WTC11 (cell line): ENCODE results near the gene RAB40B. TPM values are rescaled to one million over a fixed set of nuclear protein-coding genes. Genes with fewer than 3 reads are reported as not detected.

ENCODE experiments used
- ATAC-seq: fragments of 200-7000 bp; cut with Tn5 transposase; 2 replicates; pipeline ENCODE4 v1.10.0; 2021; ENCODE audit warnings: mild to moderate bottlenecking, moderate library complexity
- CTCF ChIA-PET: fragments of 300-600 bp; sonication (Branson Sonifier 250); formaldehyde crosslinking; loops from one replicate; lab custom pipeline; 2021; ENCODE audit warnings: antibody characterized with exemption; lab: Charles Lee
- POLR2A ChIA-PET: fragments of 350-600 bp; sonication (Branson Sonifier 250); formaldehyde crosslinking; loops from one replicate; lab custom pipeline; 2021; ENCODE audit warnings: antibody characterized with exemption; lab: Charles Lee
- DNase-seq: peaks from one replicate; pipeline ENCODE4 v3.0.0; 2021; ENCODE audit warnings: low spot score
- H3K27ac Mint-ChIP-seq: 2 replicates; pipeline ENCODE4 v1.8.0; 2021; ENCODE audit warnings: mixed read lengths
- H3K27me3 Mint-ChIP-seq: 2 replicates; pipeline ENCODE4 v1.8.0; 2021; ENCODE audit warnings: low read depth, mild to moderate bottlenecking, moderate library complexity, mixed read lengths
- H3K36me3 Mint-ChIP-seq: 2 replicates; pipeline ENCODE4 v1.8.0; 2021; ENCODE audit warnings: mixed read lengths
- H3K4me1 Mint-ChIP-seq: 2 replicates; pipeline ENCODE4 v1.8.0; 2022; ENCODE audit warnings: mixed read lengths
- H3K4me3 Mint-ChIP-seq: 2 replicates; pipeline ENCODE4 v1.8.0; 2021; ENCODE audit warnings: mild to moderate bottlenecking, moderate library complexity, mixed read lengths
- H3K9me3 Mint-ChIP-seq: 2 replicates; pipeline ENCODE4 v1.8.0; 2021; ENCODE audit warnings: mixed read lengths
- CDX4 ChIP-seq: fragments of 250-450 bp; sonication (Bioruptor Pico); IDR thresholded peaks from 2 replicates; pipeline ENCODE4 v1.9.0; 2021; ENCODE audit warnings: moderate library complexity, mild to moderate bottlenecking, inconsistent platforms, borderline replicate concordance
- CTCF ChIP-seq: fragments of 200-600 bp; IDR thresholded peaks from 2 replicates; pipeline ENCODE4 v1.8.0; 2022; ENCODE audit warnings: antibody characterized with exemption
- FOXP1 ChIP-seq: sonication (generic); formaldehyde crosslinking; IDR thresholded peaks from 2 replicates; pipeline ENCODE4 v1.8.0; 2022; ENCODE audit warnings: missing genetic modification reagents, mild to moderate bottlenecking, moderate library complexity, borderline replicate concordance
- FOXP4 ChIP-seq: sonication (generic); formaldehyde crosslinking; IDR thresholded peaks from 2 replicates; pipeline ENCODE4 v1.8.0; 2022; ENCODE audit warnings: mild to moderate bottlenecking, missing genetic modification reagents
- GTF2I ChIP-seq: fragments of 250-450 bp; sonication (Bioruptor Pico); conservative IDR thresholded peaks from 2 replicates; pipeline ENCODE4 v1.4.0; 2021; ENCODE audit warnings: mild to moderate bottlenecking
- NFYB ChIP-seq: sonication (generic); formaldehyde crosslinking; conservative IDR thresholded peaks from 2 replicates; pipeline ENCODE4 v1.8.0; 2022; ENCODE audit warnings: low read depth, missing genetic modification reagents
- NR1H2 ChIP-seq: sonication (generic); formaldehyde crosslinking; IDR thresholded peaks from 2 replicates; pipeline ENCODE4 v1.9.0; 2021; ENCODE audit warnings: mild to moderate bottlenecking, moderate library complexity, missing genetic modification reagents
- OVOL2 ChIP-seq: fragments of 250-450 bp; sonication (Bioruptor Pico); IDR thresholded peaks from 2 replicates; pipeline ENCODE4 v1.9.0; 2021; ENCODE audit warnings: mild to moderate bottlenecking, borderline replicate concordance
- SOX15 ChIP-seq: fragments of 250-450 bp; sonication (Bioruptor Pico); IDR thresholded peaks from 2 replicates; pipeline ENCODE4 v1.9.0; 2021; ENCODE audit warnings: mild to moderate bottlenecking
- ZNF219 ChIP-seq: sonication (generic); formaldehyde crosslinking; IDR thresholded peaks from 2 replicates; pipeline ENCODE4 v1.8.0; 2023; ENCODE audit warnings: missing genetic modification reagents, mild to moderate bottlenecking, borderline replicate concordance
- ZNF396 ChIP-seq: fragments of 250-450 bp; sonication (Bioruptor Pico); IDR thresholded peaks from 2 replicates; pipeline ENCODE4 v1.8.0; 2021; ENCODE audit warnings: mild to moderate bottlenecking, moderate library complexity, borderline replicate concordance
- ZNF423 ChIP-seq: fragments of 250-450 bp; sonication (Bioruptor Pico); IDR thresholded peaks from 2 replicates; pipeline ENCODE4 v2.1.2; 2022; ENCODE audit warnings: mild to moderate bottlenecking, moderate library complexity
- total RNA-seq: library from RNA; stranded (reverse); gene quantifications from 3 replicates; pipeline ENCODE4 v1.2.3, GENCODE V29; 2021
- TF ChIP-seq, protein P1 (sequence below): sonication (generic); formaldehyde crosslinking; IDR thresholded peaks from 2 replicates; pipeline ENCODE4 v1.8.1; 2023; ENCODE audit warnings: mild to moderate bottlenecking, moderate library complexity, missing genetic modification reagents
- TF ChIP-seq, protein P2 (sequence below): fragments of 250-450 bp; sonication (Bioruptor Pico); IDR thresholded peaks from 2 replicates; pipeline ENCODE4 v2.1.2; 2022; ENCODE audit warnings: mild to moderate bottlenecking, moderate library complexity
- TF ChIP-seq, protein P3 (sequence below): sonication (generic); formaldehyde crosslinking; IDR thresholded peaks from 2 replicates; pipeline ENCODE4 v1.8.1; 2023; ENCODE audit warnings: mild to moderate bottlenecking, missing genetic modification reagents, borderline replicate concordance

Gene RAB40B
- total RNA-seq, 1 experiment from 2014 or later = 3.1 TPM

- H3K27ac Mint-ChIP-seq = no peak overlapping the region
- CTCF ChIA-PET = no interaction called here
- ATAC-seq = no peak
- no peak for TF ChIP-seq OVOL2 (CRISPR knock-in tag)
- no peak for TF ChIP-seq SOX15 (CRISPR knock-in tag)
- no peak for TF ChIP-seq CDX4 (CRISPR knock-in tag)
- TF ChIP-seq ZNF219 (CRISPR knock-in tag) = no peak
- no peak for TF ChIP-seq FOXP1 (CRISPR knock-in tag)
- TF ChIP-seq FOXP4 (CRISPR knock-in tag) = no peak
- no peak for TF ChIP-seq GTF2I (CRISPR knock-in tag)
- POLR2A ChIA-PET = no interaction called here
- no peak for DNase-seq
- no peak overlapping the region for H3K4me3 Mint-ChIP-seq
- H3K27me3 Mint-ChIP-seq = no peaks in the 10 kb centered on the region
- H3K36me3 Mint-ChIP-seq = peaks cover 43% of the 10 kb centered on the region
- 0 out of 2 replicates have a peak, but pooled peaks cover 4% of the 10 kb centered on the region for H3K4me1 Mint-ChIP-seq
- no peaks in the 10 kb centered on the region for H3K9me3 Mint-ChIP-seq
Observed at GRCh38 chr17:82640036-82640435, 58.5 kb downstream of the RAB40B start.

DNA sequence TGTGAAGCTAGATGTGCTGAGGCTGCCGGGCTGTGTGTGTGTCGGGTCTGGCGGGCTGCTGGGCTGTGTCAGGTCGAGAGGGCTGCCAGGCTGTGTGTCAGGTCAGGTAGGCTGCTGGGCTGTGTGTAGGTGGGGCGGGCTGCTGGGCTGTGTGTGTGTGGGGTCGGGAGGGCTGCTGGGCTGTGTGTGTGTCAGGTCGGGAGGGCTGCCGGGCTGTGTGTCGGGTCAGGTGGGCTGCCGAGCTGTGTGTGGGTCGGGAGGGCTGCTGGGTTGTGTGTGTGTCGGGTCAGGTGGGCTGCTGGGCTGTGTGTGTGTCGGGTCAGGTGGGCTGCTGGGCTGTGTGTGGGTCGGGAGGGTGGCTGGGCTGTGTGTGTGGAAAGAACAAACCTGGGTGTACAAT is 58.9 kb downstream of the RAB40B start:
- H3K4me3 Mint-ChIP-seq = no peak overlapping the region
- H3K4me1 Mint-ChIP-seq = 0 out of 2 replicates have a peak, but pooled peaks cover 4% of the 10 kb centered on the region
- ChIA-PET POLR2A (no interaction called here), CTCF (no interaction called here)
- no peak for ATAC-seq
- H3K27ac Mint-ChIP-seq = no peak overlapping the region
- DNase-seq = no peak
- H3K27me3 Mint-ChIP-seq = no peaks in the 10 kb centered on the region
- no peaks in the 10 kb centered on the region for H3K9me3 Mint-ChIP-seq
- peaks cover 45% of the 10 kb centered on the region for H3K36me3 Mint-ChIP-seq
- no peak for TF ChIP-seq CTCF
- TF ChIP-seq, protein P1, sequence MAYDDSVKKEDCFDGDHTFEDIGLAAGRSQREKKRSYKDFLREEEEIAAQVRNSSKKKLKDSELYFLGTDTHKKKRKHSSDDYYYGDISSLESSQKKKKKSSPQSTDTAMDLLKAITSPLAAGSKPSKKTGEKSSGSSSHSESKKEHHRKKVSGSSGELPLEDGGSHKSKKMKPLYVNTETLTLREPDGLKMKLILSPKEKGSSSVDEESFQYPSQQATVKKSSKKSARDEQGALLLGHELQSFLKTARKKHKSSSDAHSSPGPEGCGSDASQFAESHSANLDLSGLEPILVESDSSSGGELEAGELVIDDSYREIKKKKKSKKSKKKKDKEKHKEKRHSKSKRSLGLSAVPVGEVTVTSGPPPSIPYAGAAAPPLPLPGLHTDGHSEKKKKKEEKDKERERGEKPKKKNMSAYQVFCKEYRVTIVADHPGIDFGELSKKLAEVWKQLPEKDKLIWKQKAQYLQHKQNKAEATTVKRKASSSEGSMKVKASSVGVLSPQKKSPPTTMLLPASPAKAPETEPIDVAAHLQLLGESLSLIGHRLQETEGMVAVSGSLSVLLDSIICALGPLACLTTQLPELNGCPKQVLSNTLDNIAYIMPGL (CRISPR knock-in tag) = no peak
- TF ChIP-seq, protein P2, sequence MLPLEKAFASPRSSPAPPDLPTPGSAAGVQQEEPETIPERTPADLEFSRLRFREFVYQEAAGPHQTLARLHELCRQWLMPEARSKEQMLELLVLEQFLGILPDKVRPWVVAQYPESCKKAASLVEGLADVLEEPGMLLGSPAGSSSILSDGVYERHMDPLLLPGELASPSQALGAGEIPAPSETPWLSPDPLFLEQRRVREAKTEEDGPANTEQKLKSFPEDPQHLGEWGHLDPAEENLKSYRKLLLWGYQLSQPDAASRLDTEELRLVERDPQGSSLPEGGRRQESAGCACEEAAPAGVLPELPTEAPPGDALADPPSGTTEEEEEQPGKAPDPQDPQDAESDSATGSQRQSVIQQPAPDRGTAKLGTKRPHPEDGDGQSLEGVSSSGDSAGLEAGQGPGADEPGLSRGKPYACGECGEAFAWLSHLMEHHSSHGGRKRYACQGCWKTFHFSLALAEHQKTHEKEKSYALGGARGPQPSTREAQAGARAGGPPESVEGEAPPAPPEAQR = no peak
- TF ChIP-seq NFYB (CRISPR knock-in tag) = no peak
- no peak for TF ChIP-seq NR1H2 (CRISPR knock-in tag)
- TF ChIP-seq ZNF423 (CRISPR knock-in tag) = no peak
- no peak for TF ChIP-seq ZNF396
- TF ChIP-seq, protein P3, sequence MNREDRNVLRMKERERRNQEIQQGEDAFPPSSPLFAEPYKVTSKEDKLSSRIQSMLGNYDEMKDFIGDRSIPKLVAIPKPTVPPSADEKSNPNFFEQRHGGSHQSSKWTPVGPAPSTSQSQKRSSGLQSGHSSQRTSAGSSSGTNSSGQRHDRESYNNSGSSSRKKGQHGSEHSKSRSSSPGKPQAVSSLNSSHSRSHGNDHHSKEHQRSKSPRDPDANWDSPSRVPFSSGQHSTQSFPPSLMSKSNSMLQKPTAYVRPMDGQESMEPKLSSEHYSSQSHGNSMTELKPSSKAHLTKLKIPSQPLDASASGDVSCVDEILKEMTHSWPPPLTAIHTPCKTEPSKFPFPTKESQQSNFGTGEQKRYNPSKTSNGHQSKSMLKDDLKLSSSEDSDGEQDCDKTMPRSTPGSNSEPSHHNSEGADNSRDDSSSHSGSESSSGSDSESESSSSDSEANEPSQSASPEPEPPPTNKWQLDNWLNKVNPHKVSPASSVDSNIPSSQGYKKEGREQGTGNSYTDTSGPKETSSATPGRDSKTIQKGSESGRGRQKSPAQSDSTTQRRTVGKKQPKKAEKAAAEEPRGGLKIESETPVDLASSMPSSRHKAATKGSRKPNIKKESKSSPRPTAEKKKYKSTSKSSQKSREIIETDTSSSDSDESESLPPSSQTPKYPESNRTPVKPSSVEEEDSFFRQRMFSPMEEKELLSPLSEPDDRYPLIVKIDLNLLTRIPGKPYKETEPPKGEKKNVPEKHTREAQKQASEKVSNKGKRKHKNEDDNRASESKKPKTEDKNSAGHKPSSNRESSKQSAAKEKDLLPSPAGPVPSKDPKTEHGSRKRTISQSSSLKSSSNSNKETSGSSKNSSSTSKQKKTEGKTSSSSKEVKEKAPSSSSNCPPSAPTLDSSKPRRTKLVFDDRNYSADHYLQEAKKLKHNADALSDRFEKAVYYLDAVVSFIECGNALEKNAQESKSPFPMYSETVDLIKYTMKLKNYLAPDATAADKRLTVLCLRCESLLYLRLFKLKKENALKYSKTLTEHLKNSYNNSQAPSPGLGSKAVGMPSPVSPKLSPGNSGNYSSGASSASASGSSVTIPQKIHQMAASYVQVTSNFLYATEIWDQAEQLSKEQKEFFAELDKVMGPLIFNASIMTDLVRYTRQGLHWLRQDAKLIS (CRISPR knock-in tag) = no peak
- TF ChIP-seq, all 79 proteins: peak for 0
